H1 (cell line): ENCODE data around the gene SOX6.

Experiments used
- ASH2L ChIP-seq: fragments of 200-600, 300-600 bp; sonication (generic); IDR thresholded peaks from one replicate; pipeline ENCODE4 v1.7.1; 2017; ENCODE audit warnings: low read length
- CREB1 ChIP-seq: IDR thresholded peaks from 2 replicates; pipeline ENCODE4 v1.6.1; 2012; ENCODE audit warnings: inconsistent platforms
- CTCF ChIP-seq, 3 experiments: IDR thresholded peaks; 1 replicate in 2 of 3; 2 replicates in 1 of 3; pipeline versions ENCODE4 v1.5.1 to v1.6.1; 2011; ENCODE audit warnings: low read length in 3 of 3, mild to moderate bottlenecking in 3 of 3, inconsistent platforms in 2 of 3, low read depth in 1 of 3, moderate library complexity in 1 of 3; ENCODE audit not compliant: insufficient read depth in 1 of 3; ENCODE audit errors: control extremely low read depth in 1 of 3
- EP300 ChIP-seq, 2 experiments: IDR thresholded peaks; 1 replicate in 1 of 2; 2 replicates in 1 of 2; pipeline ENCODE4 v1.6.1; 2011 to 2012; ENCODE audit warnings: low read depth in 2 of 2, low read length in 2 of 2, mild to moderate bottlenecking in 2 of 2, borderline replicate concordance in 1 of 2, inconsistent platforms in 1 of 2, moderate library complexity in 1 of 2
- GABPA ChIP-seq: IDR thresholded peaks from 2 replicates; pipeline ENCODE4 v1.6.1; 2011; ENCODE audit warnings: mild to moderate bottlenecking, low read length, moderate library complexity, borderline replicate concordance; ENCODE audit not compliant: insufficient read depth
- MAX ChIP-seq: IDR thresholded peaks from 2 replicates; pipeline ENCODE4 v1.6.1; 2012; ENCODE audit warnings: inconsistent platforms
- POLR2A ChIP-seq, 2 experiments: IDR thresholded peaks; 1 replicate in 1 of 2; 2 replicates in 1 of 2; pipeline ENCODE4 v1.6.1; 2011; ENCODE audit warnings: low read depth in 2 of 2, low read length in 2 of 2, mild to moderate bottlenecking in 2 of 2; ENCODE audit errors: control extremely low read depth in 1 of 2
- POLR2AphosphoS5 ChIP-seq: IDR thresholded peaks from 2 replicates; pipeline ENCODE4 v1.6.1; 2011; ENCODE audit warnings: low read depth, low read length
- YY1 ChIP-seq: IDR thresholded peaks from 2 replicates; pipeline ENCODE4 v1.6.1; 2011; ENCODE audit warnings: low read depth, mild to moderate bottlenecking, low read length

GRCh38 chr11:15943418-15944197, 412.7 kb downstream of the SOX6 start:
- no peak for TF ChIP-seq GABPA
- no peak for TF ChIP-seq POLR2AphosphoS5
- no peak for TF ChIP-seq CREB1
- no peak for TF ChIP-seq MAX
- TF ChIP-seq YY1 = no peak
- TF ChIP-seq ASH2L = no peak
- TF ChIP-seq EP300 (IDR thresholded peaks at IDR 0.05; ENCODE audit: borderline replicate concordance in 1 of 2, low read depth in 2 of 2, low read length in 2 of 2) = no peak
- TF ChIP-seq CTCF (IDR thresholded peaks at IDR 0.05; ENCODE audit: control extremely low read depth in 1 of 3, insufficient read depth in 1 of 3, low read depth in 1 of 3, low read length in 3 of 3) = no peak
- no peak for TF ChIP-seq POLR2A (IDR thresholded peaks at IDR 0.05; ENCODE audit: control extremely low read depth in 1 of 2, low read depth in 2 of 2, low read length in 2 of 2)
